H1 (cell line): ENCODE results near the gene CA10. TPM values are rescaled to one million over a fixed set of nuclear protein-coding genes. Genes with fewer than 3 reads are reported as not detected.

Experiments used
- CTCF ChIA-PET: fragments of 300-600 bp; sonication (Branson Sonifier 250); formaldehyde crosslinking; loops from one replicate; lab custom pipeline; 2021; ENCODE audit not compliant: partially characterized antibody; lab: Charles Lee
- POLR2A ChIA-PET: fragments of 300-600 bp; sonication (Branson Sonifier 250); formaldehyde crosslinking; loops from one replicate; lab custom pipeline; 2021; ENCODE audit warnings: inconsistent platforms; ENCODE audit not compliant: partially characterized antibody; lab: Charles Lee
- DNase-seq, 2 experiments: peaks; one replicate each; pipeline versions ENCODE4 v3.0.0 to v3.0.0-alpha.2; 2010 to 2022; ENCODE audit warnings: low spot score in 2 of 2, low read depth in 1 of 2, mixed read lengths in 1 of 2
- FAIRE-seq: peaks from 2 replicates; lab custom pipeline; 2011; peaks lifted over from hg19 to GRCh38; lab: Jason Lieb, UNC
- H2AFZ ChIP-seq: 2 replicates; pipeline ENCODE4 v1.8.1; 2012; ENCODE audit warnings: low read length, inconsistent platforms
- H2AK5ac ChIP-seq: 2 replicates; pipeline ENCODE4 v1.6.1; 2013; ENCODE audit warnings: low read depth, low read length
- H2BK120ac ChIP-seq: replicated peaks from 2 replicates; pipeline ENCODE3; 2013; ENCODE audit warnings: low read depth, low read length, inconsistent platforms
- H2BK12ac ChIP-seq: 2 replicates; pipeline ENCODE4 v1.6.1; 2013; ENCODE audit warnings: low read depth, low read length
- H2BK15ac ChIP-seq: 2 replicates; pipeline ENCODE4 v1.6.1; 2013; ENCODE audit warnings: low read length
- H2BK20ac ChIP-seq: 2 replicates; pipeline ENCODE4 v1.6.1; 2013; ENCODE audit warnings: low read length
- H2BK5ac ChIP-seq: 2 replicates; pipeline ENCODE4 v1.6.1; 2013; ENCODE audit warnings: low read depth, low read length
- H3K14ac ChIP-seq: 2 replicates; pipeline ENCODE4 v1.6.1; 2013; ENCODE audit warnings: inconsistent platforms; ENCODE audit not compliant: insufficient read length
- H3K18ac ChIP-seq: 2 replicates; pipeline ENCODE4 v1.6.1; 2013; ENCODE audit warnings: low read length; ENCODE audit errors: extremely low read depth
- H3K23ac ChIP-seq: 2 replicates; pipeline ENCODE4 v1.6.1; 2013; ENCODE audit warnings: inconsistent platforms; ENCODE audit not compliant: insufficient read length
- H3K23me2 ChIP-seq: 2 replicates; pipeline ENCODE4 v1.6.1; 2013; ENCODE audit warnings: low read depth, low read length
- H3K27ac ChIP-seq: 2 replicates; pipeline ENCODE4 v1.6.1; 2011; ENCODE audit warnings: low read depth, low read length, inconsistent platforms
- H3K27me3 ChIP-seq, 4 experiments: replicated peaks in 1 of 4; 1 replicate in 1 of 4; 2 replicates in 3 of 4; pipeline versions ENCODE4 v1.6.1 to v1.8.1; 2011 to 2013; ENCODE audit warnings: low read length in 3 of 4, mild to moderate bottlenecking in 3 of 4, inconsistent platforms in 2 of 4, mixed read lengths in 2 of 4, moderate library complexity in 1 of 4; ENCODE audit not compliant: control insufficient read depth in 3 of 4, insufficient read depth in 3 of 4; ENCODE audit errors: extremely low read depth in 1 of 4
- H3K36me3 ChIP-seq, 4 experiments: 2 replicates each; pipeline versions ENCODE4 v1.6.1 to v1.8.1; 2011 to 2013; ENCODE audit warnings: mild to moderate bottlenecking in 4 of 4, low read length in 3 of 4, moderate library complexity in 2 of 4, control low read depth in 1 of 4, inconsistent platforms in 1 of 4; ENCODE audit not compliant: insufficient read depth in 4 of 4, control insufficient read depth in 2 of 4
- H3K4ac ChIP-seq: replicated peaks from 2 replicates; pipeline ENCODE3; 2013; ENCODE audit warnings: low read length, low read depth, mixed read lengths, inconsistent platforms; ENCODE audit not compliant: insufficient read length
- H3K4me1 ChIP-seq, 4 experiments: replicated peaks in 1 of 4; 1 replicate in 1 of 4; 2 replicates in 3 of 4; pipeline versions ENCODE4 v1.6.1 to v1.8.1; 2011 to 2013; ENCODE audit warnings: low read length in 3 of 4, inconsistent platforms in 2 of 4, mixed read lengths in 1 of 4; ENCODE audit not compliant: insufficient read depth in 4 of 4, control insufficient read depth in 3 of 4
- H3K4me2 ChIP-seq, 2 experiments: 2 replicates each; pipeline versions ENCODE4 v1.6.1 to v1.8.1; 2011 to 2013; ENCODE audit warnings: low read depth in 2 of 2, low read length in 2 of 2, control low read depth in 1 of 2, inconsistent platforms in 1 of 2, mild to moderate bottlenecking in 1 of 2; ENCODE audit not compliant: insufficient read depth in 1 of 2
- H3K4me3 ChIP-seq, 4 experiments: fragments of 200-600, 300-600 bp in 1 of 4; sonication (generic), shearing (Covaris generic), sonication (Bioruptor Twin) in 1 of 4; 2 replicates each; pipeline versions ENCODE4 v1.5.1 to v1.8.1; 2011 to 2016; ENCODE audit warnings: low read length in 4 of 4, low read depth in 3 of 4, control low read depth in 2 of 4, inconsistent platforms in 2 of 4, mild to moderate bottlenecking in 2 of 4, mixed read lengths in 1 of 4, moderate library complexity in 1 of 4; ENCODE audit not compliant: insufficient read depth in 2 of 4; ENCODE audit errors: extremely low read depth in 1 of 4
- H3K56ac ChIP-seq: replicated peaks from 2 replicates; pipeline ENCODE3; 2013; ENCODE audit warnings: low read depth, mild to moderate bottlenecking, mixed read lengths, low read length, inconsistent platforms; ENCODE audit not compliant: insufficient read length
- H3K79me1 ChIP-seq: 2 replicates; pipeline ENCODE4 v1.6.1; 2013; ENCODE audit warnings: low read depth, low read length, control low read depth
- H3K79me2 ChIP-seq, 2 experiments: 2 replicates each; pipeline versions ENCODE4 v1.6.1 to v1.8.1; 2012 to 2013; ENCODE audit warnings: low read length in 2 of 2, mild to moderate bottlenecking in 2 of 2, inconsistent platforms in 1 of 2; ENCODE audit not compliant: insufficient read depth in 2 of 2, control insufficient read depth in 1 of 2
- H3K9ac ChIP-seq, 4 experiments: replicated peaks in 1 of 4; 1 replicate in 1 of 4; 2 replicates in 3 of 4; pipeline versions ENCODE4 v1.6.1 to v1.8.1; 2011 to 2013; ENCODE audit warnings: low read depth in 3 of 4, low read length in 3 of 4, control low read depth in 2 of 4, mild to moderate bottlenecking in 2 of 4, moderate library complexity in 2 of 4, inconsistent platforms in 1 of 4; ENCODE audit errors: extremely low read depth in 1 of 4
- H3K9me3 ChIP-seq, 2 experiments: 2 replicates each; pipeline versions ENCODE4 v1.6.1 to v1.8.1; 2012 to 2013; ENCODE audit warnings: mild to moderate bottlenecking in 2 of 2, moderate library complexity in 2 of 2, control low read depth in 1 of 2, inconsistent platforms in 1 of 2, low read depth in 1 of 2, low read length in 1 of 2, mixed read lengths in 1 of 2; ENCODE audit not compliant: insufficient read depth in 2 of 2
- H4K20me1 ChIP-seq, 2 experiments: replicated peaks in 1 of 2; 2 replicates each; pipeline versions ENCODE3 to v1.8.1; 2011 to 2013; ENCODE audit warnings: inconsistent platforms in 2 of 2, low read length in 2 of 2, mild to moderate bottlenecking in 1 of 2; ENCODE audit not compliant: insufficient read depth in 2 of 2, control insufficient read depth in 1 of 2
- H4K5ac ChIP-seq: 2 replicates; pipeline ENCODE4 v1.6.1; 2013; ENCODE audit warnings: low read length, low read depth, mixed read lengths, inconsistent platforms; ENCODE audit not compliant: insufficient read length
- H4K8ac ChIP-seq: 2 replicates; pipeline ENCODE4 v1.8.0; 2013; ENCODE audit warnings: mild to moderate bottlenecking, moderate library complexity, low read length, inconsistent platforms; ENCODE audit not compliant: insufficient read depth; ENCODE audit errors: extremely low read depth
- H4K91ac ChIP-seq: replicated peaks from 2 replicates; pipeline ENCODE3; 2013; ENCODE audit warnings: low read length, mixed read lengths, inconsistent platforms; ENCODE audit not compliant: insufficient read length
- CBX5 ChIP-seq: fragments of 300-800, 300-1000 bp; sonication (generic); IDR thresholded peaks from 2 replicates; pipeline ENCODE4 v1.7.1; 2016; ENCODE audit warnings: antibody characterized with exemption, low read length, low read depth
- KDM1A ChIP-seq: fragments of 200-600, 300-600 bp; sonication (generic); IDR thresholded peaks from 2 replicates; pipeline ENCODE4 v1.7.1; 2016; ENCODE audit warnings: mild to moderate bottlenecking, low read length, borderline replicate concordance
- PHF8 ChIP-seq: fragments of 200-600 bp; sonication (generic); conservative IDR thresholded peaks from 2 replicates; pipeline ENCODE4 v1.7.1; 2012; ENCODE audit warnings: low read depth, mild to moderate bottlenecking, inconsistent platforms, low read length, moderate library complexity
- WGBS, 2 experiments: shearing (Covaris generic) in 1 of 2; methylation state at CpG; one replicate each; pipeline versions ENCODE4 v1.1.6 to v1.1.7; 2013 to 2015; ENCODE audit warnings: low lambda C conversion rate in 2 of 2, mixed read lengths in 2 of 2, inconsistent platforms in 1 of 2, low coverage in 1 of 2, missing lambda C conversion rate in 1 of 2; ENCODE audit not compliant: insufficient replicate concordance in 2 of 2, insufficient coverage in 1 of 2, insufficient read length in 1 of 2; ENCODE audit errors: extremely low coverage in 1 of 2, missing lambda C conversion rate in 1 of 2; 5-methylcytosine and 5-hydroxymethylcytosine counted together
- polyA plus RNA-seq, 7 experiments: library from polyadenylated mRNA; depleted of rRNA in 3 of 7; stranded (reverse) in 5 of 7; unstranded in 2 of 7; fragments of >200 nt in 5 of 7; fragments of 200-250 nt in 2 of 7; gene quantifications; 1 replicate in 5 of 7; 2 replicates in 1 of 7; 4 replicates in 1 of 7; pipeline versions ENCODE4 v1.2.1 to v1.2.3, GENCODE V29; 2011 to 2013; ENCODE audit warnings: missing spikeins in 2 of 7, mixed read lengths in 2 of 7
- total RNA-seq: library from RNA; stranded (reverse); fragmentation: NEBNext Ultra II Directional; extraction: Animal tissue kit (Norgen Biotek cat#: 25700); gene quantifications from 2 replicates; pipeline ENCODE4 v1.2.1, GENCODE V29; 2021

CA10 gene
- total and polyA plus RNA-seq, 2 of the 8 experiments (the other 6 are each of a cell fraction or from before 2014, with no cell fraction given): 0.60 to 0.63 TPM

DNA sequence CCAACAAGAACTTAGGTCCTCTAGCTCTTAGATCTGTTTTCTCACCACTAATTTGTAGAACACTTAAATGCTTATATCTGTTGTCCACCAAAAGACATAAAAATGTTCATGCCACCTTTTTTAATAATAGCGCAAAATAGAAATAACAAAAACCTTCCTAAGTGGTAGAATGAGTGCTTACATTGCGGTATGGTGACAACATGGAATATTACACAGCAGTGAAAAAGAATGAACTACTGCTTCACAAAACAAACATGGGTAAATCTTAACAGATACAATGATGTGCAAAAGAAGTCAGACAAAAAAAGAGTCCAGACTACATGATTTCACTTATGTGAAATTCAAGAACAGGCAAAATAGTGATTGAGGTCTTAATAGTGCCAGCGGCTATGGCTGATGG lies 351.1 kb downstream of the CA10 start:
- ChIA-PET CTCF (no interaction called here), POLR2A (no interaction called here)
- Histone ChIP-seq H2AFZ (no peak overlapping the region), H4K8ac (no peak overlapping the region), H2BK20ac (no peak overlapping the region), H3K27me3 (no peaks in the 10 kb centered on the region), H2BK15ac (no peak overlapping the region), H3K23me2 (no peaks in the 10 kb centered on the region), H3K27ac (no peak overlapping the region), H2BK5ac (no peak overlapping the region), H2AK5ac (no peak overlapping the region), H3K9me3 (no peaks in the 10 kb centered on the region; a peak in 1 of 4 replicates), H3K56ac (no peak overlapping the region), H3K9ac (no peak overlapping the region), H4K5ac (no peak overlapping the region), H4K20me1 (no peaks in the 10 kb centered on the region), H3K79me2 (no peaks in the 10 kb centered on the region), H3K18ac (no peak overlapping the region), H3K14ac (no peak overlapping the region), H3K4me1 (no peaks in the 10 kb centered on the region), H3K4ac (no peak overlapping the region), H3K4me3 (no peak overlapping the region), H3K4me2 (no peak overlapping the region), H2BK120ac (no peak overlapping the region), H3K36me3 (no peaks in the 10 kb centered on the region), H3K79me1 (no peaks in the 10 kb centered on the region), H2BK12ac (no peak overlapping the region), H3K23ac (no peak overlapping the region), H4K91ac (no peak overlapping the region)
- DNase-seq (no peak), FAIRE-seq (no peak)
- 97% methylated on average over 3 of the region's 3 CpGs; no CpG with 5 or more reads in 1 of the 2 experiments for WGBS, 2 experiments
- TF ChIP-seq CBX5: no peak
- peak; percentile 15; the same call in 1 of the 2 replicates for TF ChIP-seq KDM1A
- no peak for TF ChIP-seq PHF8
